Measurements from ENCODE around the gene ALKBH5.

DNA sequence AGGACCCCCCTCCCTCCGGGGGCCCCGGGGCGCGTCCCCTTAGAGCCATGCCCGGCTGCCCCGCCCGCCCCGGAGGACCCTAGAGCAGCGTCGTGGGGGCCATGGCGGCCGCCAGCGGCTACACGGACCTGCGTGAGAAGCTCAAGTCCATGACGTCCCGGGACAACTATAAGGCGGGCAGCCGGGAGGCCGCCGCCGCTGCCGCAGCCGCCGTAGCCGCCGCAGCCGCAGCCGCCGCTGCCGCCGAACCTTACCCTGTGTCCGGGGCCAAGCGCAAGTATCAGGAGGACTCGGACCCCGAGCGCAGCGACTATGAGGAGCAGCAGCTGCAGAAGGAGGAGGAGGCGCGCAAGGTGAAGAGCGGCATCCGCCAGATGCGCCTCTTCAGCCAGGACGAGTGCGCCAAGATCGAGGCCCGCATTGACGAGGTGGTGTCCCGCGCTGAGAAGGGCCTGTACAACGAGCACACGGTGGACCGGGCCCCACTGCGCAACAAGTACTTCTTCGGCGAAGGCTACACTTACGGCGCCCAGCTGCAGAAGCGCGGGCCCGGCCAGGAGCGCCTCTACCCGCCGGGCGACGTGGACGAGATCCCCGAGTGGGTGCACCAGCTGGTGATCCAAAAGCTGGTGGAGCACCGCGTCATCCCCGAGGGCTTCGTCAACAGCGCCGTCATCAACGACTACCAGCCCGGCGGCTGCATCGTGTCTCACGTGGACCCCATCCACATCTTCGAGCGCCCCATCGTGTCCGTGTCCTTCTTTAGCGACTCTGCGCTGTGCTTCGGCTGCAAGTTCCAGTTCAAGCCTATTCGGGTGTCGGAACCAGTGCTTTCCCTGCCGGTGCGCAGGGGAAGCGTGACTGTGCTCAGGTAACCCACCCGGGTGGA lies 759 bp downstream of the ALKBH5 start:
- TF ChIP-seq, protein P1, sequence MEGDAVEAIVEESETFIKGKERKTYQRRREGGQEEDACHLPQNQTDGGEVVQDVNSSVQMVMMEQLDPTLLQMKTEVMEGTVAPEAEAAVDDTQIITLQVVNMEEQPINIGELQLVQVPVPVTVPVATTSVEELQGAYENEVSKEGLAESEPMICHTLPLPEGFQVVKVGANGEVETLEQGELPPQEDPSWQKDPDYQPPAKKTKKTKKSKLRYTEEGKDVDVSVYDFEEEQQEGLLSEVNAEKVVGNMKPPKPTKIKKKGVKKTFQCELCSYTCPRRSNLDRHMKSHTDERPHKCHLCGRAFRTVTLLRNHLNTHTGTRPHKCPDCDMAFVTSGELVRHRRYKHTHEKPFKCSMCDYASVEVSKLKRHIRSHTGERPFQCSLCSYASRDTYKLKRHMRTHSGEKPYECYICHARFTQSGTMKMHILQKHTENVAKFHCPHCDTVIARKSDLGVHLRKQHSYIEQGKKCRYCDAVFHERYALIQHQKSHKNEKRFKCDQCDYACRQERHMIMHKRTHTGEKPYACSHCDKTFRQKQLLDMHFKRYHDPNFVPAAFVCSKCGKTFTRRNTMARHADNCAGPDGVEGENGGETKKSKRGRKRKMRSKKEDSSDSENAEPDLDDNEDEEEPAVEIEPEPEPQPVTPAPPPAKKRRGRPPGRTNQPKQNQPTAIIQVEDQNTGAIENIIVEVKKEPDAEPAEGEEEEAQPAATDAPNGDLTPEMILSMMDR (conservative IDR thresholded peaks at IDR 0.05; ENCODE audit: low read length), result no peak
- no peak for TF ChIP-seq EZH2phosphoT487 (IDR thresholded peaks at IDR 0.05; ENCODE audit: borderline replicate concordance, low read depth, low read length)

All from OCI-LY7 (cell line).